Stimulated activated CD8-positive, alpha-beta memory T cell treated with anti-CD3 and anti-CD28 coated beads, Interleukin-12 subunit alpha, Interleukin-12 subunit beta, amount 100 ng/mL, for 24 hours (primary cell): ENCODE results near the gene FNDC10.

Experiments used
- DNase-seq: peaks from one replicate; pipeline ENCODE4 v3.0.0-alpha.2; 2020; ENCODE audit errors: extremely low read depth

FNDC10 gene

GRCh38 chr1:1616045-1616790 is 16.3 kb upstream of the FNDC10 start:
- no peak for DNase-seq

- peak; percentile 93 for DNase-seq
These were observed 15.5 kb upstream of the FNDC10 start, which contains the start of gene MIB2 for GRCh38 chr1:1615256-1616044. MIB2 (plus strand) TSS chr1:1615500; CDS start chr1:1623453, 7,953 bp downstream.

GRCh38 chr1:1614954-1615255 is 15.0 kb upstream of the FNDC10 start:
- DNase-seq: no peak

GRCh38 chr1:1614204-1614953 is 14.4 kb upstream of the FNDC10 start:
- DNase-seq: no peak

- no peak for DNase-seq
These were observed 13.7 kb upstream of the FNDC10 start for GRCh38 chr1:1613509-1614082.

GRCh38 chr1:1612104-1612400 is 12.1 kb upstream of the FNDC10 start:
- no peak for DNase-seq

- no peak for DNase-seq
These were observed 10.9 kb upstream of the FNDC10 start for GRCh38 chr1:1610796-1611195.

- no peak for DNase-seq
These were observed 10.0 kb upstream of the FNDC10 start for GRCh38 chr1:1609822-1610485.

GRCh38 chr1:1606232-1606631 is 6.3 kb upstream of the FNDC10 start:
- no peak for DNase-seq

GRCh38 chr1:1605724-1606123 is 5.8 kb upstream of the FNDC10 start:
- DNase-seq: no peak

- DNase-seq: no peak
These were observed 5.2 kb upstream of the FNDC10 start for GRCh38 chr1:1605034-1605591.

- DNase-seq: no peak
These were observed 4.6 kb upstream of the FNDC10 start for GRCh38 chr1:1604374-1605033.

- no peak for DNase-seq
These were observed 3.9 kb upstream of the FNDC10 start for GRCh38 chr1:1603671-1604373.

- no peak for DNase-seq
These were observed 3.1 kb upstream of the FNDC10 start for GRCh38 chr1:1602968-1603506.

GRCh38 chr1:1602304-1602967 is 2.5 kb upstream of the FNDC10 start:
- no peak for DNase-seq

- DNase-seq: no peak
These were observed 1.8 kb upstream of the FNDC10 start for GRCh38 chr1:1601564-1602303.

GRCh38 chr1:1600861-1601563 is 1.1 kb upstream of the FNDC10 start:
- DNase-seq: no peak
